OCI-LY7 (cell line): ENCODE results near the gene SLC39A10. TPM values are rescaled to one million over a fixed set of nuclear protein-coding genes. Genes with fewer than 3 reads are reported as not detected.

Source experiments
- BruUV-seq: library from RNA; stranded (reverse); fragments of 400-500 nt; replicated peaks from 2 replicates; lab custom pipeline; 2021; lab: Mats Ljungman, UMichigan
- CTCF ChIA-PET: fragments of 300-600 bp; sonication (Branson Sonifier 250); formaldehyde crosslinking; loops from one replicate; lab custom pipeline; 2022; ENCODE audit warnings: antibody characterized with exemption; ENCODE audit not compliant: unreplicated experiment; lab: Charles Lee
- POLR2A ChIA-PET: fragments of 300-600 bp; sonication (Branson Sonifier 250); formaldehyde crosslinking; loops from one replicate; lab custom pipeline; 2022; ENCODE audit warnings: antibody characterized with exemption; lab: Charles Lee
- DNase-seq: peaks from one replicate; pipeline ENCODE4 v3.0.0-alpha.2; 2015; ENCODE audit warnings: low spot score
- H2AFZ ChIP-seq: fragments of 200-600 bp; sonication (generic), shearing (Covaris generic); 2 replicates; pipeline ENCODE4 v1.6.1; 2014; ENCODE audit warnings: mild to moderate bottlenecking, antibody characterized with exemption, low read length, moderate library complexity
- H3K27ac ChIP-seq: fragments of 200-600 bp; sonication (generic); 2 replicates; pipeline ENCODE4 v1.5.1; 2014; ENCODE audit warnings: mixed run types, low read depth, mild to moderate bottlenecking, moderate library complexity, low read length, inconsistent platforms; ENCODE audit not compliant: poor library complexity, severe bottlenecking
- H3K36me3 ChIP-seq: fragments of 200-600 bp; sonication (generic); 2 replicates; pipeline ENCODE4 v1.6.1; 2014; ENCODE audit warnings: mild to moderate bottlenecking, antibody characterized with exemption, low read length, moderate library complexity, mixed read lengths; ENCODE audit not compliant: insufficient read depth
- H3K4me1 ChIP-seq: fragments of 200-600 bp; sonication (generic); 2 replicates; pipeline ENCODE4 v1.5.1; 2014; ENCODE audit warnings: mild to moderate bottlenecking, low read length; ENCODE audit not compliant: insufficient read depth, poor library complexity, severe bottlenecking
- H3K4me2 ChIP-seq: fragments of 200-600 bp; sonication (generic); 2 replicates; pipeline ENCODE4 v1.6.1; 2014; ENCODE audit warnings: mild to moderate bottlenecking, low read length
- H3K4me3 ChIP-seq: fragments of 200-600 bp; sonication (generic); 2 replicates; pipeline ENCODE4 v1.5.1; 2014; ENCODE audit warnings: mild to moderate bottlenecking, low read depth, low read length; ENCODE audit not compliant: poor library complexity, severe bottlenecking
- H3K79me2 ChIP-seq: fragments of 200-600 bp; sonication (generic); 2 replicates; pipeline ENCODE4 v1.6.1; 2016; ENCODE audit warnings: low read depth, mild to moderate bottlenecking, low read length, moderate library complexity, mixed read lengths; ENCODE audit not compliant: insufficient read depth
- H3K9me2 ChIP-seq: fragments of 200-600 bp; sonication (generic); 2 replicates; pipeline ENCODE4 v1.6.1; 2016; ENCODE audit warnings: mild to moderate bottlenecking, low read length, mixed read lengths; ENCODE audit not compliant: insufficient read depth
- H3K9me3 ChIP-seq: fragments of 200-600 bp; sonication (generic); 2 replicates; pipeline ENCODE4 v1.6.1; 2014; ENCODE audit warnings: mild to moderate bottlenecking, mixed run types, low read length, mixed read lengths
- H4K20me1 ChIP-seq: fragments of 200-600 bp; sonication (generic); 2 replicates; pipeline ENCODE4 v1.6.1; 2014; ENCODE audit warnings: mild to moderate bottlenecking, antibody characterized with exemption, low read length, moderate library complexity, mixed read lengths; ENCODE audit not compliant: insufficient read depth
- CTCF ChIP-seq: fragments of 200-600 bp; sonication (generic); conservative IDR thresholded peaks from 2 replicates; pipeline ENCODE4 v1.5.1; 2014; ENCODE audit warnings: mild to moderate bottlenecking, antibody characterized with exemption, low read length, moderate library complexity, mixed read lengths
- EZH2phosphoT487 ChIP-seq: fragments of 200-600 bp; sonication (generic); IDR thresholded peaks from 2 replicates; pipeline ENCODE4 v1.6.1; 2018; ENCODE audit warnings: low read depth, borderline replicate concordance, mild to moderate bottlenecking, mixed run types, antibody characterized with exemption, low read length, moderate library complexity, mixed read lengths
- intact Hi-C: fragments of 100-400 bp; cut with micrococcal nuclease; formaldehyde crosslinking; loops from one replicate; pipeline ENCODE4 v1.10.0; 2022; ENCODE audit not compliant: unreplicated experiment
- total RNA-seq, 2 experiments: library from RNA; depleted of rRNA in 1 of 2; stranded (reverse); fragments of >200 nt in 1 of 2; shearing (Covaris generic) in 1 of 2; gene quantifications; 2 replicates each; pipeline ENCODE4 v1.2.3, GENCODE V29; 2014 to 2022

Gene SLC39A10
- total RNA-seq, 2 experiments from 2014 or later, result 14.7 to 31.9 TPM

GRCh38 chr2:195672674-195673073 is 15.6 kb downstream of the SLC39A10 start:
- Histone ChIP-seq H3K9me2 (no peaks in the 10 kb centered on the region), H3K4me3 (no peak overlapping the region), H2AFZ (no peak overlapping the region), H3K36me3 (no peaks in the 10 kb centered on the region), H3K27ac (no peak overlapping the region), H3K4me1 (no peaks in the 10 kb centered on the region), H3K9me3 (no peaks in the 10 kb centered on the region), H4K20me1 (no peaks in the 10 kb centered on the region), H3K4me2 (no peak overlapping the region), H3K79me2 (no peaks in the 10 kb centered on the region)
- CTCF ChIA-PET, result no interaction called here
- no TSS peak for BruUV-seq
- intact Hi-C loops, result no loop called here
- POLR2A ChIA-PET, result interaction anchor here (0.9 to 1.0 kb wide), 2 partner anchors 64 to 167 kb away, joined by 3 to 5 read pairs; no protein-coding TSS in a partner anchor
- DNase-seq, result no peak
- TF ChIP-seq EZH2phosphoT487, result no peak
- peak; percentile 56 for TF ChIP-seq CTCF

GRCh38 chr2:195674491-195675221 is 17.6 kb downstream of the SLC39A10 start:
- intact Hi-C loops, result no loop called here

More at GRCh38 chr2:195674491-195675221, 17.6 kb downstream of the SLC39A10 start:
- no peaks in the 10 kb centered on the region for H3K9me2 ChIP-seq
- CTCF ChIA-PET, result no interaction called here
- H3K4me2 ChIP-seq, result no peak overlapping the region
- POLR2A ChIA-PET, result interaction anchor here (0.7 to 1.3 kb wide), 2 partner anchors 13 to 211 kb away, joined by 3 to 4 read pairs; no protein-coding TSS in a partner anchor
- no peaks in the 10 kb centered on the region for H3K79me2 ChIP-seq
- no peak for DNase-seq
- no peaks in the 10 kb centered on the region for H3K4me1 ChIP-seq
- BruUV-seq, result no TSS peak
- no peak overlapping the region for H3K27ac ChIP-seq
- no peak overlapping the region for H2AFZ ChIP-seq
- H3K9me3 ChIP-seq, result no peaks in the 10 kb centered on the region
- TF ChIP-seq EZH2phosphoT487 (no peak), CTCF (no peak)
- no peaks in the 10 kb centered on the region for H3K36me3 ChIP-seq
- no peaks in the 10 kb centered on the region for H4K20me1 ChIP-seq
- no peak overlapping the region for H3K4me3 ChIP-seq
